GM21723 (cell line): ENCODE data around the gene GPSM3.
"Not testable (repeated sequence)": the region's sequence is repeated elsewhere in the genome, so short reads cannot be mapped to it uniquely, and the experiment has no call there.

Source experiments
- ATAC-seq: cut with Tn5 transposase; IDR thresholded peaks from one replicate; pipeline ENCODE4 v1.9.1; 2021; ENCODE audit warnings: mild to moderate bottlenecking, moderate library complexity; ENCODE audit not compliant: unreplicated experiment

GPSM3 gene

GRCh38 chr6:32188381-32189068 lies 3.9 kb downstream of the GPSM3 start:
- no peak for ATAC-seq

- not testable (repeated sequence) for ATAC-seq
Measured at GRCh38 chr6:32187725-32188380, 4.6 kb downstream of the GPSM3 start.

GRCh38 chr6:32187009-32187709 lies 5.3 kb downstream of the GPSM3 start:
- no peak for ATAC-seq

- not testable (repeated sequence) for ATAC-seq
Measured at GRCh38 chr6:32186151-32186840, 6.1 kb downstream of the GPSM3 start.

- not testable (repeated sequence) for ATAC-seq
Measured at GRCh38 chr6:32185681-32186131, 6.7 kb downstream of the GPSM3 start.

- no peak for ATAC-seq
Measured at GRCh38 chr6:32184084-32184640, 8.3 kb downstream of the GPSM3 start, which contains the start of gene AGER. Gene AGER, minus strand, starts transcription at chr6:32184253. Its CDS starts 31 bp downstream, at chr6:32184222.

- ATAC-seq, result no peak
Measured at GRCh38 chr6:32183483-32184083, 8.9 kb downstream of the GPSM3 start.

- no peak for ATAC-seq
Measured at GRCh38 chr6:32183030-32183429, 9.4 kb downstream of the GPSM3 start.

GRCh38 chr6:32182555-32182981 lies 9.9 kb downstream of the GPSM3 start:
- ATAC-seq, result no peak

GRCh38 chr6:32181915-32182529 lies 10.4 kb downstream of the GPSM3 start:
- no peak for ATAC-seq

- no peak for ATAC-seq
Measured at GRCh38 chr6:32181148-32181702, 11.2 kb downstream of the GPSM3 start.

GRCh38 chr6:32179766-32180405 lies 12.6 kb downstream of the GPSM3 start:
- ATAC-seq, result no peak

- ATAC-seq, result no peak
Measured at GRCh38 chr6:32178547-32179440, 13.6 kb downstream of the GPSM3 start.

- peak; percentile 73 for ATAC-seq
Measured at GRCh38 chr6:32177788-32178546, 14.5 kb downstream of the GPSM3 start, which contains the start of gene RNF5. Gene RNF5, plus strand, starts transcription at chr6:32178405. Its CDS starts 107 bp downstream, at chr6:32178512.

GRCh38 chr6:32177183-32177787 lies 15.2 kb downstream of the GPSM3 start:
- peak; percentile 10 for ATAC-seq

- no peak for ATAC-seq
Measured at GRCh38 chr6:32176476-32177182, 15.8 kb downstream of the GPSM3 start.
